CD4-positive, alpha-beta T cell (primary cell): ENCODE data around the gene FBRSL1. TPM values are rescaled to one million over a fixed set of nuclear protein-coding genes. Genes with fewer than 3 reads are reported as not detected.

Source experiments
- ATAC-seq: fragments of 200-7000 bp; cut with Tn5 transposase; one replicate; pipeline ENCODE4 v1.10.0; 2022; ENCODE audit warnings: mild to moderate bottlenecking; ENCODE audit not compliant: poor library complexity
- CTCF ChIA-PET: fragments of 350-600 bp; sonication (Branson Sonifier 250); formaldehyde crosslinking; loops from one replicate; lab custom pipeline; 2021; ENCODE audit warnings: antibody characterized with exemption, inconsistent platforms; lab: Charles Lee
- POLR2A ChIA-PET: fragments of 350-600 bp; sonication (Branson Sonifier 250); formaldehyde crosslinking; loops from one replicate; lab custom pipeline; 2021; ENCODE audit warnings: antibody characterized with exemption, inconsistent platforms; lab: Charles Lee
- DNase-seq, 14 experiments: peaks; one replicate each; pipeline ENCODE4 v3.0.0-alpha.2; 2013 to 2020; ENCODE audit warnings: mixed read lengths in 2 of 14
- H3K27ac ChIP-seq, 2 donors: one replicate each; pipeline versions ENCODE4 v1.5.1 to v1.7.0; 2013; ENCODE audit warnings: low read length in 2 of 2, low read depth in 1 of 2, mild to moderate bottlenecking in 1 of 2
- H3K27me3 ChIP-seq, 2 experiments: 1 replicate in 1 of 2; 2 replicates in 1 of 2; pipeline versions ENCODE4 v1.6.1 to v1.7.0; 2013; ENCODE audit warnings: low read length in 2 of 2, control low read depth in 1 of 2, mild to moderate bottlenecking in 1 of 2, moderate library complexity in 1 of 2; ENCODE audit not compliant: insufficient read depth in 2 of 2, control insufficient read depth in 1 of 2
- H3K36me3 ChIP-seq: one replicate; pipeline ENCODE4 v1.6.1; 2013; ENCODE audit warnings: low read length, control low read depth; ENCODE audit not compliant: insufficient read depth
- H3K4me1 ChIP-seq: one replicate; pipeline ENCODE4 v1.6.1; 2013; ENCODE audit warnings: low read length, control low read depth; ENCODE audit not compliant: insufficient read depth
- H3K4me3 ChIP-seq: one replicate; pipeline ENCODE4 v1.5.1; 2013; ENCODE audit warnings: mild to moderate bottlenecking, low read length, moderate library complexity
- H3K9me3 ChIP-seq, 2 experiments: 1 replicate in 1 of 2; 2 replicates in 1 of 2; pipeline versions ENCODE4 v1.6.1 to v1.7.0; 2013; ENCODE audit warnings: low read length in 2 of 2, mild to moderate bottlenecking in 2 of 2, control low read depth in 1 of 2, moderate library complexity in 1 of 2; ENCODE audit not compliant: control insufficient read depth in 1 of 2, insufficient read depth in 1 of 2
- H3K27ac Mint-ChIP-seq: one replicate; pipeline ENCODE4 v1.8.0; 2020; ENCODE audit warnings: mixed read lengths
- H3K27me3 Mint-ChIP-seq: one replicate; pipeline ENCODE4 v1.8.0; 2021; ENCODE audit warnings: mixed read lengths
- H3K36me3 Mint-ChIP-seq: one replicate; pipeline ENCODE4 v1.8.0; 2021; ENCODE audit warnings: low read depth, mixed read lengths
- H3K4me1 Mint-ChIP-seq: one replicate; pipeline ENCODE4 v1.8.0; 2021; ENCODE audit warnings: low read depth, mixed read lengths
- H3K4me3 Mint-ChIP-seq: one replicate; pipeline ENCODE4 v1.8.0; 2020; ENCODE audit warnings: mild to moderate bottlenecking, mixed read lengths
- H3K9me3 Mint-ChIP-seq: one replicate; pipeline ENCODE4 v1.8.0; 2020; ENCODE audit warnings: mixed read lengths
- intact Hi-C, 2 experiments: fragments of 100-400 bp; cut with DNase I in 1 of 2; cut with micrococcal nuclease in 1 of 2; formaldehyde crosslinking; loops; one replicate each; pipeline versions ENCODE4 v1.15.1 to v1.9.0; 2023 to 2025; cut with DNase I, micrococcal nuclease
- total RNA-seq, 174 experiments: library from RNA in 2 of 174; stranded (reverse) in 2 of 174; gene quantifications; one replicate each; pipeline ENCODE4 v1.2.3 and lab custom pipeline; 2021 to 2026
- TF ChIP-seq, protein P1 (sequence below): fragments of 200-600 bp; IDR thresholded peaks from one replicate; pipeline ENCODE4 v1.8.0; 2022; ENCODE audit warnings: antibody characterized with exemption, mild to moderate bottlenecking

Gene FBRSL1
- total RNA-seq, 2 experiments from 2014 or later, result 75.8 to 80.7 TPM

DNA sequence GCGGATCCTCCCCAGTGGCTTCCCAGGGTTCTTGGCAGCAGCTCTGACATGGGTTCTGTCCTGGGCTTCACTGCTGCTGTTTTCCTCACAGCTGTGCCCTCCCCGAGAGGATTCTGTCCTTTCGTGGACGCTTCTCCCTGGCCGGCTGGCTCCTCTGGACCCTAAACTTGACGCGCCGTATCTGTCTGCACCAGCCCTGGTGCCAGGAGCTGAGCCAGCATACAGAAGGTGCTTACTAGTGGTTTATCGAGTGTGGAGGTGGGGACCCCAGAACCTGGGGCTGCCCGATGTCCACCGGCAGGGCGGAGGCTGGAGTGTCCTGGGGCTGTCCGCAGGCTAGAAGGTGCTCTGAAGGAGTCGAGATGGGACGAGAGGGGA, 17.2 kb downstream of the FBRSL1 start:
- Histone ChIP-seq H3K4me1 (peaks cover 76% of the 10 kb centered on the region), H3K4me3 (peak overlapping the region; percentile 29), H3K36me3 (peaks cover 24% of the 10 kb centered on the region), H3K9me3 (peaks cover 0 to 15% of the 10 kb centered on the region in 2 experiments), H3K27me3 (no peaks in the 10 kb centered on the region), H3K27ac (peak overlapping the region in 1 of 2 donors; percentile 48)
- no peak for DNase-seq
- TF ChIP-seq, protein P1, sequence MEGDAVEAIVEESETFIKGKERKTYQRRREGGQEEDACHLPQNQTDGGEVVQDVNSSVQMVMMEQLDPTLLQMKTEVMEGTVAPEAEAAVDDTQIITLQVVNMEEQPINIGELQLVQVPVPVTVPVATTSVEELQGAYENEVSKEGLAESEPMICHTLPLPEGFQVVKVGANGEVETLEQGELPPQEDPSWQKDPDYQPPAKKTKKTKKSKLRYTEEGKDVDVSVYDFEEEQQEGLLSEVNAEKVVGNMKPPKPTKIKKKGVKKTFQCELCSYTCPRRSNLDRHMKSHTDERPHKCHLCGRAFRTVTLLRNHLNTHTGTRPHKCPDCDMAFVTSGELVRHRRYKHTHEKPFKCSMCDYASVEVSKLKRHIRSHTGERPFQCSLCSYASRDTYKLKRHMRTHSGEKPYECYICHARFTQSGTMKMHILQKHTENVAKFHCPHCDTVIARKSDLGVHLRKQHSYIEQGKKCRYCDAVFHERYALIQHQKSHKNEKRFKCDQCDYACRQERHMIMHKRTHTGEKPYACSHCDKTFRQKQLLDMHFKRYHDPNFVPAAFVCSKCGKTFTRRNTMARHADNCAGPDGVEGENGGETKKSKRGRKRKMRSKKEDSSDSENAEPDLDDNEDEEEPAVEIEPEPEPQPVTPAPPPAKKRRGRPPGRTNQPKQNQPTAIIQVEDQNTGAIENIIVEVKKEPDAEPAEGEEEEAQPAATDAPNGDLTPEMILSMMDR, result no peak
- Mint-ChIP-seq H3K27me3 (no peaks in the 10 kb centered on the region), H3K27ac (peak overlapping the region; percentile 81), H3K4me1 (peaks cover 42% of the 10 kb centered on the region), H3K36me3 (peaks cover 11% of the 10 kb centered on the region), H3K9me3 (no peaks in the 10 kb centered on the region), H3K4me3 (no peak overlapping the region)
- intact Hi-C loops, result no loop called here
- ChIA-PET POLR2A (interaction anchor here (0.7 to 1.8 kb wide), 3 partner anchors 9 to 19 kb away, joined by 3 to 4 read pairs (median 4); no protein-coding TSS in a partner anchor), CTCF (no interaction called here)
- ATAC-seq, result no peak

DNA sequence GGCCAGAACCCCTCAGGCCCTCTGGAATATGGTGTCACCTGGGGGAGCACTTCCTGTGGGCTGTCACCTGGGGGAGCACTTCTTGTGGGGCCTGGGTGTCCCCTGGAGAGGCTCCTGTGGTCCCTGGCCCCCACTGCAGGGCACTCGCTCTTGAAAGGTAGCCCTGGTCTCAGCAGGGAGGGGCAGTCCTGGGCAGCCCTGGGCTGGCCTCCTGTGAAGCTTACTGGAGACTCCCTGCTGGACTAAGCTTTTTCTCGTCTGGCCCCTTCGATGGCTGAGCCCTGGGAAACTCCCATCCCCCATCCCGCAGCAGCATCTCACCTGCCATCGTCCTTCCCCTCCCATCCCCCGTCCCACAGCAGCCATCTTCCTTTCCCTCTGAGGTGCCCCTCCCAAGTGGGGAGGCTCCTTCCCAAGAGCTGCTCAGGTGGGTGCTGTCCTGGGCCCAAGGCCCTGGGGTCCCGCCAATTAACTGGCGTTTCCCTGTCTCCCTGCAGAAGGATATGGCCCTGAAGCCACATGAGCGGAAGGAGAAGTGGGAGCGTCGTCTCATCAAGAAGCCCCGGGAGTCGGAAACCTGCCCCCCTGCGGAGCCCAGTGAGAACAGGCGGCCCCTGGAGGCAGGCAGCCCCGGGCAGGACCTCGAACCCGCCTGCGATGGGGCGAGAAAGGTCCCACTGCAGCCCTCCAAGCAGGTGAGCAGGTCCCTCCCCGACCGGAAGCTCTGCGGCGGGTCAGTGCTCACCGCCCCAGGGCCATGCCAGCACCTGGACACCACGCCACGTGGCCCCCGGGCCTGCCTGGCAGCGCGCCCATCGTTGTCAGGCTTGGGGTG, 17.9 kb downstream of the FBRSL1 start:
- H3K4me3 Mint-ChIP-seq, result no peak overlapping the region

DNA sequence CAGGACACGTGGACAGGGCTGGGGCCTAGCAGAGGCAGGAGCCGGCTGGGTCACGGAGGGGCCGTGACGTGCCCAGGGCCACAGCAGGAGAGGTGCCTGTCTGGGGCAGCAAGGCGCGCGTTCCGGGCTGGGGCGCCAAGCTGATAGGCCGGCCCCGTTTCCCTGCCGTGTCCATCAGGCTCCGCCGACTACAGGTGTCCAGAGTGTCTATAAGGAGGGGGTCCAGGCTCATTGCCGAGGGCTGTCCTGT, 18.5 kb downstream of the FBRSL1 start:
- H3K27me3 ChIP-seq, result no peaks in the 10 kb centered on the region
- no peaks in the 10 kb centered on the region for H3K9me3 Mint-ChIP-seq
- H3K27me3 Mint-ChIP-seq, result no peaks in the 10 kb centered on the region
- peaks cover 0 to 15% of the 10 kb centered on the region in 2 experiments for H3K9me3 ChIP-seq
- H3K4me1 ChIP-seq, result peaks cover 65% of the 10 kb centered on the region
- TF ChIP-seq, protein P1, result no peak
- H3K4me3 ChIP-seq, result no peak overlapping the region
- CTCF ChIA-PET, result no interaction called here
- peaks cover 31% of the 10 kb centered on the region for H3K36me3 ChIP-seq
- DNase-seq (no peak), ATAC-seq (no peak)
- no peak overlapping the region for H3K27ac Mint-ChIP-seq
- no peak overlapping the region for H3K27ac ChIP-seq
- peaks cover 18% of the 10 kb centered on the region for H3K36me3 Mint-ChIP-seq
- peaks cover 36% of the 10 kb centered on the region for H3K4me1 Mint-ChIP-seq
- no peak overlapping the region for H3K4me3 Mint-ChIP-seq
- intact Hi-C loops, result no loop called here
- POLR2A ChIA-PET, result interaction anchor here (1.0 kb wide), 1 partner anchor 30 kb away, joined by 3 read pairs; no protein-coding TSS in a partner anchor

More for the DNA sequence above, 17.9 kb downstream of the FBRSL1 start:
- Mint-ChIP-seq H3K4me1 (peaks cover 41% of the 10 kb centered on the region), H3K9me3 (no peaks in the 10 kb centered on the region), H3K27ac (no peak overlapping the region), H3K27me3 (no peaks in the 10 kb centered on the region), H3K36me3 (peaks cover 13% of the 10 kb centered on the region)
- DNase-seq (no peak), ATAC-seq (no peak)
- intact Hi-C loops, result no loop called here
- TF ChIP-seq, protein P1, result peak; percentile 7
- Histone ChIP-seq H3K27me3 (no peaks in the 10 kb centered on the region), H3K4me1 (peaks cover 71% of the 10 kb centered on the region), H3K4me3 (no peak overlapping the region), H3K36me3 (peaks cover 29% of the 10 kb centered on the region), H3K27ac (no peak overlapping the region), H3K9me3 (peaks cover 0 to 15% of the 10 kb centered on the region in 2 experiments)
- POLR2A ChIA-PET, result interaction anchor here (1.0 to 1.6 kb wide), 2 partner anchors 20 to 30 kb away, joined by 3 to 4 read pairs; no protein-coding TSS in a partner anchor
- CTCF ChIA-PET, result no interaction called here
